GM10266 (cell line): Measurements from ENCODE around the gene NLN.
"Not testable (repeated sequence)": the region's sequence is repeated elsewhere in the genome, so short reads cannot be mapped to it uniquely, and the experiment has no call there.

Experiments used
- DNase-seq: peaks from one replicate; pipeline ENCODE4 v3.0.0; 2012; ENCODE audit errors: extremely low spot score
- CTCF ChIP-seq: IDR thresholded peaks from 2 replicates; pipeline ENCODE4 v1.5.1; 2012; ENCODE audit warnings: mild to moderate bottlenecking, low read depth; ENCODE audit not compliant: control insufficient read depth, insufficient read depth; ENCODE audit errors: missing control alignments

The NLN gene

DNA sequence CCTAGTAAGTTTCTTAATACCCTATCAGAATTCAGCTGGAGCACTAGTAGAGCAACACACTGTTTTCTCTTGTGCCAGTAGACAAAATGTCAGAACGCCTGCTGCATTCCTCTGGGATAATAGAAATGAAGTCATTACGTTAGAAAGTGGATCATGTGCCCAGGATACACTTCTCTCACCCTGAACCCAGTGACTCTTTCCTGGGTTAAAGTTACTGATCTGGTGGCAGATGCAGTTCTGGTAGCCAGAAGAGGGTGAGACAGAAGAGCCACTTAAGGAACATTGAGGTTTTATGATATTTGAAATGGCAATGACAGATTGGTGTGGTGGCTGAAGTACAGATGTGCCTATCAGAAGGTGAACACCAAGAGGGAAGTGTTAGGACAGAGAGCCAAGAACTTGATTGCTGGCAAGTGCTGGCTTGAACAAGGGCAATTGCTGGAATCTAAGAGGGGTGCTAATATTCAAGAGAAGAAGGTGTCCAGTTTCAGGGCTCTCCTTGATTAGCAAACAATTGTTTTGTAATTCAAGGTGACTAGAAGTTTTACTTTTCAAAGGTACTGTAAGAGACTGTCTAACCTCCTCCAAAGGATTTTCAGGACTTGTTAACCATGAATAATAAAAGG lies 110.7 kb downstream of the NLN start:
- TF ChIP-seq CTCF = no peak
- no peak for DNase-seq

DNA sequence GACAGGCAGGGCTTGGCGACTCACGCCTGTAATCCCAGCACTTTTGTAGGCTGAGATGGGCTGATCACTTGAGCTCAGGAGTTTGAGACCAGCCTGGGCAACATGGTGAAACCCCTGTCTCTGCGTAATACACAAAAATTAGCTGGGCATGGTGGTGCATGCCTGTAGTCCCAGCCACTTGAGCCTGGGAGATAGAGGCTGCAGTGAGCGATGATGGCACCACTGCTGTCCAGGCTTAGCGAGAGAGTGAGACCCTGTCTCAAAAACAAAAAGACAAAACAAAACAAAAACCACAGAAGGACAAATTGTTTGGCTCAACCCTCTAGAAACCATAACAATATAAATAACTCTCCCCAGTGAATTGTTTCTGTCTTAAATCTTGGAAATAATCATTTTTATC lies 111.8 kb downstream of the NLN start:
- DNase-seq = no peak
- no peak for TF ChIP-seq CTCF

DNA sequence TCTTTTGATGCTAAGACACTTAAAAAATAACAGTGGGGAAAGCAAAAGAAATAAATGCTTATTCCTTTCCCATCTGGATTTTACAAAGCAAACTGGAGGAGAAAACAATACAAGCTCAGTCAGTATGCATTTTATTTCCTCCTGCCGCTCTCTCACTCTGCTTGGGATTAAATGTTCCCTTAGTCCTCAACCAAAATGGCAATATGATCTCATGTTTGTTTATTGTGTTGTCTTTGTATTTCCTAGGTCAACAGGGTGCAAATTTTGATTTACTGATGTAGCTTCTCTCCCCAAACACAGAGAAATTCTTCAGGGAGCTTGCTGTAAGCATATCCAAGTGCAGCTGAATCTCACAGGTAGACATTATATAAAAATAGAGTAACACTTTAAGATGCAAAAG lies 112.3 kb downstream of the NLN start:
- no peak for DNase-seq
- no peak for TF ChIP-seq CTCF

DNA sequence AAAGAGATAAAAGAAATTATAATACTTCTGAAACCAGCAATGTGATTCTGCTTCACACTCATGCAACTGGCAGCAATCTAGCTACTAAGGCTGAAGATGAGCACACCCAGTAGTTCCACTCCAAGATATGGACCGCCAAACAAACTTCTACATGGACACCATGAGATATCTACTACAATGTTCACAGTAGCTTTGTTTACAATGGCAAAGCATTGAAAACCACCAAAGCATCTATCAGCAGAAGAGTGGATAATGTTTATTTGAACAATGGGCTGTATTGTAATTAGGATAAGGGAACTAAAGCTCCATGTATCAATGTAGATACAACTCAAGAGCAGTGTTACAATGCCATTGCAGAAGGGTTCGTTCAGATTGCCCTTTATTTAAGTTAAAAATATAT lies 113.2 kb downstream of the NLN start:
- no peak for TF ChIP-seq CTCF
- DNase-seq = no peak

- no peak for TF ChIP-seq CTCF
- DNase-seq = no peak
Measured at GRCh38 chr5:65837139-65837538, 115.1 kb downstream of the NLN start.

DNA sequence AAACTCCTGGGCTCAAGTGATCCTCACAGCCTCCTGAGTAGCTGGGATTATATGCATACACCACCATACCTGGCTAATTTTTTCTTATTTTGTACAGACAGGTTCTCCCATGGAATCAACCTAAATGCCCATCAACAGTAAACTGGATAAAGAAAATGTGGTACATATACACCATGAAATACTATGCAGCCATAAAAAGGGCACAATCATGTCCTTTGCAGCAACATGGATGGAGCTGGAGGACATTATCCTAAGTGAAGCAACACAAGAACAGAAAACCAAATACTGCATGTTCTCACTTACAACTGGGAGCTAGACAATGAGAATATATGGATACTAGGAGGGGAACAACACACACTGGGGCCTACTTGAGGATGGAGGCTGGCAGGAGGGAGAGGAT lies 117.2 kb downstream of the NLN start:
- not testable (repeated sequence) for DNase-seq

DNA sequence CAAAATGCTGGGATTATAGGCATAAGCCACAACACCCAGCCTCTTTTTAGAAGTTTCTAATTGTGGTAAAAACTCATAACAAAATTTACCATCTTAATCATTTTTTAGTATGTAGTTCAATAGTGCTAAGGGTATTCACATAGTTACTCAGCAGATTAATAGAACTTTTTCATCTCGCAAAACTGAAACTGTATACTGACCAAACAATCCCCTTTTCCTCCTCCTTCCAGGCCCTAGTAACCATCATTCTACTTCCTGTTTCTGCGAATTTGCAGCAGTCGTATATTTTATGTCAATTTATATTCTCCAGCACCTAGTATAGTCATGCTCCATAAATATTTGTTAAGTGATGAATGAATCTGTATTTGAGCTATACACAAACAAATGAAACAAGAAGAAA lies 118.1 kb downstream of the NLN start:
- no peak for TF ChIP-seq CTCF
- no peak for DNase-seq

DNA sequence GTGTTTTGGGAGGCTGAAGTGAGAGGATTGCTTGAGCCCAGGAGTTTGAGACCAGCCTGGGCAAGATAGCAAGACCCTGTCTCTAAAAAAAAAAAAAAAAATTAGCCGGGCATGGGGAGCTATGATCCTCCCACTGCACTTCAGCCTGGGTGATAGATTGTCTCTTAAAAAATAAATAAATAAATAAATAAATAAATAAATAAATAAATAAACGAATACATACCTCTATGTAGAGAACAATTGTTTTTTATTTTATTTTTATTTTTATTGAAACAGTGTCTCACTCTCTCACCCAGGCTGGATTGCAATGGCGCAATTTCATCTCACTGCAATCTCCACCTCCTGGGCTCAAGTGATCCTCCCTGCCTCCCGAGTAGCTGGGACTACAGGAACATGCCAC lies 122.8 kb downstream of the NLN start:
- DNase-seq = not testable (repeated sequence)
